ENCODE measurements around the gene U2AF1.
"Not testable (repeated sequence)": the region's sequence is repeated elsewhere in the genome, so short reads cannot be mapped to it uniquely, and the experiment has no call there.

Gene U2AF1, protein sequence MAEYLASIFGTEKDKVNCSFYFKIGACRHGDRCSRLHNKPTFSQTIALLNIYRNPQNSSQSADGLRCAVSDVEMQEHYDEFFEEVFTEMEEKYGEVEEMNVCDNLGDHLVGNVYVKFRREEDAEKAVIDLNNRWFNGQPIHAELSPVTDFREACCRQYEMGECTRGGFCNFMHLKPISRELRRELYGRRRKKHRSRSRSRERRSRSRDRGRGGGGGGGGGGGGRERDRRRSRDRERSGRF

DNA sequence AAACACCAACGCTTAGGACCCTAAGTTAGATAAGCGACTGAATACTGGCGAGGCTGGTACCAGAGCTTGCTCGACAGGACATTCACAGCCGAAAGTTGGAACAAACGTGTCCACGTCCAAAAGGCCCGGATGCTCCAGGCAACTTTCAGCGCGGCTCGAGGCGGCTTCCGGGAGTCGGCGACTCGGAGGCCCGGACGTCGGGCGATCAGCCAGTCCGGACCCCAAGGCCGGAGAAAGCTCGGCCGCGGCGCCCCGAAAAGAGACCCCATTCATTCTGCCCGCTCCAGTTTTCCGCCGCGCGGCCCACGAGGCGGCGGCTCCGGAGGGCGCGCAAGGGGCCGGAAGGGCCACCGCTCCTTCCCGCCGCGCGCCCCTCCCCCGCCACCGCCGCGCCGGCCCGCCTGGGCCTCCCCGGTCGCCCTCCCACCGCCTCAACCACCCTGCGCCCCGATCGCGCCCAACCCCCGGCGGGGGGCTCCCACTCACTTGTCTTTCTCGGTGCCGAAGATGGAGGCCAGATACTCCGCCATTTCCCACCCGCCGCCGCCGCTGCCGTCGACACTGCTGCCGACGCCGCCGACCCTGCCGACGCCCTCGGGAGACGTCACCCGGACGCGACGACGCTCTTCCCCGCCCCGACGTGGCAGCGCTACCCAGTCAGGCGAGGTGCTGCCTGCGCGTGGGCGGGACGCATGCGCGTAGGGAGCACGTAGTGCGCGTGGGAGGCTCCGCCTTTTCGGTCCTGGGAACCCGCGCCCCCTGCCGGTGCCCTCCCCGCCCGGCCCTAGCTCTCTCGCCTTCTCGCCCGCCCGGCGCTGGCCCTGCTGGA lies at the start of gene U2AF1:
Gene U2AF1 (minus strand): TSS at position 606 of the 829 bp plus-strand sequence. CDS start 76 bp downstream, at position 530.
- peak in 1 of 2 donors; percentile 26 for DNase-seq

DNA sequence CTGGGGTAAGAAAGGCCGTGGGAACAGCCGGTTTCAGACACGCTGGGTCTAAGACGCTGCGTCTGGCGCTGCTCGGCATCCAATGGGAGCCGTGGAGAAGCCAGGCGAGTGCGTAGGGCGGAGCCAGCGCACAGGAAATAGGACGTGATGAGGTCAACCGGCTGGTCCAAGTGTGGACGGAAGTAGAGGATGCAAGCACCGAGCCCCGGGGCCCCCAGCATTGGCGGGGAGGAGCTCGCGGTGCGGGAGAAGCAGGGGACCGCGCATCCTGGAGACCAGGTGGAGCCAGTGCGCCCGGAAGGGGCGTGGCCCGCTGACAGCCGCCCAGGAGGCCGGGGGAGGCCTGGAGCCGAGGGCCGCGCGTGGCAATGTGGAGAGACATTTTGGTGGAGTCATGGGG lies 46.2 kb upstream of the U2AF1 start:
- DNase-seq, result not testable (repeated sequence)

DNA sequence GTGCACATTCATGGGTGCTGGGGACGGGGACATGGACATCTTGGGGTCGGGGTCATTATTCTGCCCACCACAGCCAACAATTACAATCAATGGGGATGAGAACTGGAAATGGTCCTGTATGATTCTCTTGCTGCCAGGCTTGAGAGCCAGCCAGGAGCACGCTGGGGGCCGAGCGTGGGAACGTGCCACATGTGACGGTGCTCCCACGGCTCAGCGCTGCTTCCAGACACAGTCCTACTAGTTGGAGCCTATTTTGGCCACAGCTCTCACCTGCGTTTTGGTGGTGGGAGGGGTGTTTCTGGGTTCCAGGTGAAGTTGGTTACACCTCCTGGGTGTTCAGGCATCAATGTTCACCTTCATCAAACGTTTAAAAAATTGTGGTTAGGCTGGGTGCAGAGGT lies 42.0 kb upstream of the U2AF1 start:
- DNase-seq, result not testable (repeated sequence)

DNA sequence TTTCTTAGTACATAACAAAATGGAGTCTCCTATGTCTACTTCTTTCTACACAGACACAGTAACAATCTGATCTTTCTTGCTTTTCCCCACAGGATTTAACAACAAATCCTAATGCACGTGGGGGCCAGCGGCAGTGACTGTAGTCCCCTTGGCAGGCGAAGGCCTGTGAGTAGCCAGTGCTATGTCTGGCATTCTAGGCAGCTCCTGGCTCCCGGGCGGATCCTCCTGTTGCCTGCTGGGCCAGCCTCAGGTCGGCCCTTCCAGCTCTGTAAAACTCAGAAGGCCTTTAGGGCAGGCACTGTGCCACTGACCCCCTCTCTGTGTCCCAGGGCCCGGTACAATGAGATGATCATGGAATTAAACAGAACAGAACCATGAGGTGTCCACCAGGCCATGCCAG lies 40.6 kb upstream of the U2AF1 start:
- DNase-seq, result not testable (repeated sequence)

DNA sequence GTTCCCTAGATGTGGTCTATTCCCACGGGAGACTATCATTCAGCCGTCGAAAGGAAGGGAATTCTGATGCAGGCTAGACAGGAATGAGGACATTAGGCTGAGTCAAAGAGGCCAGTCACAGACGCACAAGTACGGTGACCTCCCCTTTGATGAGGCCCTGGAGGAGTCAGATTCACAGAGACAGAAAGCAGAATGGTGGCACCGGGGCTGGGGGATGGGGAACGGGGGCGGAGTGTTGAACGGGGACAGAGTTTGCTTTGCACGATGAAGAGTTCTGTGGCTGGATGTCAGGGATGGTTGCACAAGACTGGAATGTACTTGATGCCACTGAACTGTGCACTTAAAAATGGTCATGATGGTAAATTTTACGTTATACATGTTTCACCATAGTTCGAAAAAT lies 39.3 kb upstream of the U2AF1 start:
- not testable (repeated sequence) for DNase-seq

DNA sequence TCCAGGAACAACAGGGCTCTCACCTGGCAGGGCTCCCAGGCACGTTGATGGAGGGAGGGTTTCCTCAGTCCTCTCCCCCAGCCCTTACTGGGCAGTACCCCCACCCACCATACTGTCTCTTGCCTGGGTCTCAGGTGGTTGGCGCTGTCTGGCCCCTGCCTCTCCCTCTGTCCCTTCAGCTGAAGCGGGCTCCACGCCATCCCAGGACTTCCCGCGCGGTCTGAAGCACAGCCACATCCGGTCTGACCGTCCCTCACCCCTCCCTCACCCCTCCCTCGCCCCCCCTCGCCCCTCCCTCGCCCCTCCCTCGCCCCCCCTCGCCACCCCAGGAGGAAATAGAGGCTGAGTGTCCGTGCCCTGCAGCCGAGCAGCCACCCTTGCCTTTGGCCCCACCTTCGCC lies 34.0 kb upstream of the U2AF1 start:
- not testable (repeated sequence) for DNase-seq

DNA sequence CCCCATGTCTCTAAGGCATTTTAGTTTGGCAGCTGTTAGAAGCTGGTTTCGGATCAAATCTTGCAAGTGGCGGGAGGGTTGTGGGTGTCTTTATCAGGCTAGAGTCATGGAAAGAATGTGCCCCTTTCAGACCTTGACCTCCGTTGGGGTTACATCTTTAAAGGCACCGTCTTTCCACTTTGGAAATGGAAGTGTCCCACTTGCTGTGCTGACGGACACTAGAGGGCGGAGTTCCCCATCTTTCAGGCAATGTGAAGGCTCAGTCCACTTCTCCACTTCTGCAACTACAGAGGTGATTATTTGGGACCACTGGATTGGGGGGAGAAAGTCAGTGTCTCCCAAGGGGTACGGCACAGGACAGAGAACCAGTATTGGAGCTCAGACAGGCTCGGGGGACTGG lies 31.6 kb upstream of the U2AF1 start:
- not testable (repeated sequence) for DNase-seq

DNA sequence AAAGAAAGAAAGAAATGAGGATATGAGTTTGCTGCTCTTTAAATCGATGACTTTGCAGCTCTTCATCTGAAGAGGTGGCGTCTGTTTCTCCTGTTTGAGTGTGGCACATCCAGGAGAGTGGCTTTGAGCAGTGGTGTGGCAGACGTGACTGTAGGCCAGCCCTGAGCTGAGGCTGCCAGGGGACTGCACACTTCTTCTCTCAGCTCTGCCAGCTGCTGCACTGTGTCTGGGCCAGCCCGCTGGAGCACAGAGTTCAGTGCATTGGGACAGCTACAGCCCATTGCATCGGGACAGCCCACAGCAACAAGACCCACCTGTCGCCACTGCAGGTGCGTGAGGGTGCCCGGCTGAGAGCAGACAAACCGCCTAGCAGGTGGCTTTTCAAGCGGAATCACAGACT lies 27.1 kb upstream of the U2AF1 start:
- DNase-seq, result not testable (repeated sequence)

DNA sequence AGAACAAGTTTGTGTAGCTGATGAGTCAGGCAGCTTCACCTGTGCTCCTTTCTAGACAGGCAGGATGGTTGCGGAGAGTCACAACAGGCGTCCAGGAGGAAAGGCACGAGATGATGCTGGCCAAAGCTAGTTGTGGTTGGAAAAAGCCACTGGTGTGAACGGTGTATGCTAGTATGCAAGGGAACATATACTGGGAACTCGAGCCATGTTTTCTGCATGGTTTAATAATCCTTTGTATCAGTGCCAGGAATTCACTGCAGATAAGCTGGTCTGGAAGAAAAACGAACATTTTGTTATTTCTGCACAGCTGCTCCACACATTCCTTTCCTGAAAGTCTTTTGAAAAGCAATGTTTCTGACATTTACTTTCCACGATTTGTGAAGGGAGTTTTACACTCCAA lies 22.7 kb upstream of the U2AF1 start:
- DNase-seq, result not testable (repeated sequence)

DNA sequence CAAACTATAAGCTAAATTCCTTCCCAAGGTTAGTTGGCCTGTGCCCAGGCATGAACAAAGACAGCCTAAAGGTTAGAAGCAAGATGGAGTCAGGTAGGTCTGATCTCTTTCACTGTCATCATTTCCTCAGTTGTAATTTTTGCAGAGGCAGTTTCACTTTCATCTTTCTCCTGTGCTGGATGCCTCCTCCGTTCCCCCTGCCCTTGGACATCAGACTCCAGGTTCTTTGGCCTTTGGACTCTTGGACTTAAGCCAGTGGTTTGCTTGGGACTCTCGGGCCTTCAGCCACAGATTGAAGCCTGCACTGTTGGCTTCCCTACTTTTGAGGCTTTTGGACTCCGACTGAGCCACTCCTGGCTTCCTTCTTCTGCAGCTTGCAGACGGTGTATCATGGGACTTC lies 8.6 kb upstream of the U2AF1 start:
- not testable (repeated sequence) for DNase-seq

DNA sequence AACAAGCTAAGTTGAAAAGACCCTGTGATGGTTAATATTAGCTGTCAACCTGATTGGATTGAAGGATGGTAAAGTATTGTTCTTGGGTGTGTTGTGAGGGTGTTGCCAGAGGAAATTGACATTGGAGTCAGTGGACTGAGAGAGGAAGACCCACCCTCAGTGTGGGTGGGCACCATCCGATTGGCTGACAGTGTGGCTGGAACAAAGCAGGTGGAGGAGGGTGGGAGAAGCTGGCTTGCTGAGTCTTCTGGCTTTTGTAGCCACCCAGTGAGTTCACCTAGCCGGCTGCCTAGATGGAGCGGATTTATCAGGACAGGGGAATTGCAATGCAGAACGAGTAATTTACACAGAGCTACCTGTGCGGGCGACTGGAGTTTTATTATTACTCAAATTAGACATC lies 7.1 kb upstream of the U2AF1 start:
- not testable (repeated sequence) for DNase-seq

DNA sequence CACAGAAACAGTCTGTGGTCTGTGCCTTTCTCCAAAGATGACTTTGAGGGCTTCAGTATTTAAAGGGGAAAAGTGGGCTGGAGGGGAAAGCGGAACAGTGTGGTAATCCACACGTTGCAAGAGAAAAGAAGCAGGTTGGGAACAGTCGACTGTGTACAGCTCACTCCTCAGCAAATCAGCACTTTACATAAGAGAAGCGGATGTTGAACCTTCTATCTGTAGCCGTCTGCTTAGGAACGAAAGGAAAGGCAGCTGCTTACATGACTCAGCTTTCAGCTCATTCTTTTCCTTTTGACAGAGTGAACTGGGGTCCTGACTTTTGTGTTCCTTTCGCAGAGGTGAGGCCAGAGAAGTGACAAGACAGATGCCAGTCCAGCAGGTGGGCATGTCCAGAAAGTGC lies 1.6 kb upstream of the U2AF1 start:
- not testable (repeated sequence) for DNase-seq

DNA sequence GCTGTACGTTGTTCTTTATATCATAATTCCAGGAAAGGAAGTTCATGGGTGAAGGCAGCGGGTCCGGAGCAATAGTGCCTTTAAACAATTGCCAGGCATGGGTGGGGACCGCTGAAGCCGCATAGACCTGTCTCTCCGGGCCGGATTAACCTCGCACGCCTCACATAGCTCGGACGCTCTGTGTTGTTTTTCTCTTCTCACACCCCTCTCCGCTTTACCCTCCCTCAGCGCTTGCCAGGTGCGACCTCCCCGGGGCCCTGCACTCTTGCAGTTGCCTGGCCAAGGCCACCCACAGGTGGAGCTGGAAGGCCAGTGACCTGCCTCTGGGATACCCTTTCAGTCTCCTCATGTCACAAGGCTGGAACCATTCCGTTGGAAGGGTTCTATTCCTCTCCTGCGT lies 807 bp upstream of the U2AF1 start:
- DNase-seq, result not testable (repeated sequence)

DNA sequence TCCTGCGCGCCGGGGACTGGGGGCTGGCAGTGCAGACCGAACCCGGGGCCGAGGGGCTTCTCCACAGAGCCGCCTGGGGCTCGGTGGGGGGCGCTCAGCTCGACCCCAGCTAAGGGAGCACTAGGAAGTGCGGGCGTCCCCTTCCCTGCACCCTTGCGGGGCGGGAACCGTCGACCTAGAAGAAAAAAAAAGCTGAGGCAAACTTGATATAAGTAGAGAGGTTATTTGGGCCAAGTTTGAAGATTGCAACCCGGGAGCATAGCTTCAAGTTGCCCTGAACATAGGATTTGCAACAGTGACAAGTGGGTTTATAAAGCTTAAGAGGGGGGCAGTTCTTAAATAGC lies 396 bp upstream of the U2AF1 start:
- not testable (repeated sequence) for DNase-seq

DNA sequence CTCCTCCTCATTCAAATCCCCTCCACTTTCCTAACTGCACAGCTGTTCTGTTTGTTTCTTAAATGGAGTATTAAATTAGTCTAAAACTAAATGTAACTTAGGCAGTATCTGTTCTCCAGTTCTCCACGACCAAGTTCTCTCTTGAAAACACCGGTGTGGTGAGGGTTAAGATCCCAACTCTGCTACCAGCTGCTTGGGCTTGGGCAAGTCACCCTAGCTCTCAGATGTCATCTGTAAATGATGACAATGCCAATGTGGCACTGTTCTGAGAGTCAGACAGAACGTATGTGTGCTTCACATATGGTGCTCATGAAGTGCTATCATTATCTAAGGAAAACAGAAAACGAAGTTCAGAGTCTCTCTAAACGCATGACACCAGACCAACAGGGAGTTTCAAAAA lies 2.7 kb downstream of the U2AF1 start:
- not testable (repeated sequence) for DNase-seq

DNA sequence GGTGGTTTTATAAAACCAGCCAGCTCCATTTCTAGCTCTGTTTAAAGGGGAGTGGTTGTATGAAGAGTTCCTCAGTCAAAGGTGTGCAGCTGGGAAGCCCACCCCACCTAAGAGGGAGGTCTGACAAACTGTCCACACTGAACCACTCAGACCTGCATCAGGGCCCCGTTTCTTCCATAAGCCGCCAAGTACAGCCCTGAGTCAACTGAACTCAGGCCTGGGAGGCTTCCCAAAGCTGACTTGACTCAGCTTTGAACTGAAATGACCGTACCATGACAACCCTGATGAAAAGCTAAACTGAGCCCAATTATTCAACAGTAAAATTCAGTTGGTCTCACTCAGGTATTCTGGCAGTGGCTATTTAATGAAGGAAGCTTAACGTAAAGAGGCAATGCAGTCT lies 5.1 kb downstream of the U2AF1 start:
- not testable (repeated sequence) for DNase-seq

DNA sequence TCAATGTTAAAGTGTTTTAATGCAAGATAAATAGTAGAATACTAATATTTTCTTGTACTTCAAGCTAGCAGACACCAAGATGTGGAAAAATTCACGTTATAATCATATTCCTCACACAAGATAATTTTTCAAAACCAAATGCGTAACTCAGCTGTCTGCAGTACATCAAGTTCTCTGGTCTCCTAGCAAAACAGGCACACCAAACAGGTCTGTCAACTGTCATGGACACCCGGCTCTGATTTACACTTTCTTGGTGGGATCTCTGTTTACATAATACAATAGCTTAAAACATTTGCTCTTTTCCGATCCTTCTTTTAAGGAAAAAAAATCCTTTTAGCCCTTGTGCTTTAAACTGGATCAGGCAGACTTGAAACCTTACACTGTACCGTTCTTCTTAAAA lies 5.7 kb downstream of the U2AF1 start:
- not testable (repeated sequence) for DNase-seq

DNA sequence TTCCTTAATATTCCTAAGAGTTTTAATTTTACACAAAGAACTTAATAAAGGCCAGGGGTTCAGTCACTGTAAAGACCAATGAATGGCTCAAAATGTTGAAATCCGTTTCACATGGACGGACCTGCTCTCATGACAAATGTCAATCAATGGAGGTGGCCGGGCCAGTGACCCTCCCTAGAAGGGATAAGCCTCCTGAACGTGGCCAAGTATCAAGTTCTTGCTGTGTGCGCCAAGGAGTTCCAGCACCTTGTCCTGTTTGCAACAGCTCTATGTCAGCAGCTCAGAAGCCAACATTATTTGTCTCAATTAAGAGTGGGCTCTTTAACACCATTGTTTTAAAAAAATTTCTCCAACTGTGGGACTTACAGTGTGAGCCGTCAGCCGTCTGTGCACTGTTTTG lies 6.4 kb downstream of the U2AF1 start:
- not testable (repeated sequence) for DNase-seq

DNA sequence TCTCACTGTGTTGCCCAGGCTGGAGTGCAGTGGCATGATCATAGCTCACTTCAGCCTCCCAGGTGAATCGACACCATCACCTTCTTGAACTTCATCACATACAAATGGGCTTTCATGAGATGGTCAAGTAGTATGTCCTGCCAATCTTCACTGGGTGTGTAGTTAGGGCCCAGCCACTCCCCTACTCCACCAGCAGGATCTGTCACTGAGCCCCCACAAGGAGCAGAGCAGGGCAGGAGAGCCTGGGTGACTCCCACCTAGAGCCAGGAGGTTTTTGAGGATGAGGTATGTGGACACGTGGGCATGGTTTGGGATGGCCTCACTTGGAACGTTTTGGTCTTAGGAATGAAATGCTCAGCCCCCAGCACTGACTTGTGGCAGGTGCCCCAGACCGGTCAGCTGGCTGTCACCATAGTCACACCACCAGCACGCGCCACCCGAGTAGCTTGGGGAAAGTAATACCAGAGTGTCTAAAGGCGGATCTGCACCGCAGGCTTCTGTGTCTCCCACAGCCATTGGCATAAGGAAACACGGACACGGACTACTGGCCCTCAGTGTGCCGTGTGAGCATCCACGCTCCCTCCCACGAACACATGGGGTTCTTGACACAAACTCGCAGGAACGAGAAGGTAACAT lies 15.3 kb downstream of the U2AF1 start:
- DNase-seq, result not testable (repeated sequence)

DNA sequence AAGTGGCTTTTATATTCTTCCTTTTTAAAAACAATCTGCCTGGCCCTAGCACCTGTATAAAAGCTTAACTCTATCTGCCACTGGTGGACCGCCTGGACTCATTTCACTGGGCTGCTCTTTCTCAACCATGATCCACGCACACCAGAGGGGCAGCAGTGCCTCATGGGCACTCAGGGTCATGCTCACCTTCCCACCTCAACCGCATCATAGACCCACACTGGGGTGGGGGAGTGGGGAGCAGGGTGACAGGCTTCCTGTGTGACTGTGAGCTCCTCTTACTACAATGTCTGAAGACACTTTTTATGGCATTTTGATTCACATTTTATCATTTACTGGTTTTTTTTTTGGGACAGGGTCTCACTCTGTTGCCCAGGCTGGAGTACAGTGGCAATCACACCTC lies 16.4 kb downstream of the U2AF1 start:
- not testable (repeated sequence) for DNase-seq

DNA sequence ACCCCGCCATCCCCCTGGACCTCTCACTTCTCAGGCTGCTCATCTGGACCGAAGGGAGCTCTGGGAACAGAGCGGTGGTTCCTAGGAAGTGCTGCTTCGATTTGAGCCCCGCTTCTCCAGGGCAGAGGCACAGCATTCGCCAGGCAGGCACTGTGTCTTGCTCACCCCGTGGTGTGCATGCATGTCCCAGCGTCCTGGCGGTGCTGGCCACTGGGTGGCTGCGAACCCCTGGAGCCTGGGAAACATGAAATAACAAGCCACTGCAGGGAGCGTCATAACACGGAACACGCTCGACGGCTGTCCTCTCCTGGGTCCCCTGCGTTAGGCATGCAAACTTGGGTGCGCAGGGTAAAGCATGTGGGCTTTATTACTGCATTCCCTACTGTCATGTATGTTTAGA lies 17.9 kb downstream of the U2AF1 start:
- not testable (repeated sequence) for DNase-seq

DNA sequence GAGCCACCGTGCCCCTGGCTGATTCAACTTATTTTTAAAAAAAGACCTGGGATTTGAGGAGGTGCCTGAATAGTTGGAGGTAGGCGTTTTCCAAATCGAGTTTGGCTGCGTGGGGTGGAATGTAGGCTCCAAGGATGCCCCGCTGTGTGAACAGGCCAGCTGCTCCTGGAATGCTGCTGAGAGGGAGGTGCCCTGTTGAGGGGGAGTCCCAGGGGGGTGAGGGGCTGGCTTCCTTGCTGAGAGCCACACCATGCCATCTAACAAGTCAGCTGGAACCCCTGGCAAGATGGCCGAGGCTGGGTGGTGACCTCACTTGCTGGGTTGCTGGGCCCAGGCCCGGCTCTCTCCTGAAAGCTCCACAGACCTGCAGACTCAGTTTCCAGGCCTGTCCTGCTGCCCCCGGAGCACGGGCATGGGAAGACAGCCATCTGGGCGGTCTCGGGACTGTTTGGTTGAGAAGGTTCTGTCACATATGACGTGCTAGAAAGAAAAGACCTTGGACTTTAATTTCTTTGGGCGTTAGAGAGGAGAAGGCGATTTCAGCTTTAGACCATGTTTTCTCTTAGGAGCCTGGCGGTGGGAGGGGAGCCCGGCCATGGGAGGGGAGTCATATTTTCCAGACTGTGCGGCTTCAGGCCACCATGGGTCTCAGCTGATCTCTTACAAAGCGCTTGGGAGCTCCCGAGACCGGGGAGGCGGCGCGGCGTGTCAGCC lies 24.6 kb downstream of the U2AF1 start:
- DNase-seq, result not testable (repeated sequence)

DNA sequence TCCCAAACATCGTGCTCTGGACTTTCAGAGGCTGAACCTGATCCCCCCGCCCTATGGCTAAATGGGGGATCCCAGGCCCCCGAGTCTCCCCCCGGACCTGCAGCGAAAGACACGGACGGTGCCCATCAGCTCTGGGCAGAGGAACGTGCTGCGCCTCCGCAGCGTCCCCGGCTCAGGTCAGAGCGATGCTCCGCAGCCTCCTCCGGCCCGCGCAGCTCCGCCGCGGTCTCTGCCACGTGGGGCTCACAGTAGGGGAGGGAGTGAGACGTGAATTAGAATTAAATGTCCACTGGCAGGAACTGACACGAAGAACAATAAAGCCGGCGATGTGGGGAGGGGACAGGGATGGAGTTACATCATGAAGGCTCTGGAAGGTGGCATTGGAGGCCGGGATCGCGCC lies 30.7 kb downstream of the U2AF1 start:
- not testable (repeated sequence) for DNase-seq

All from stimulated activated CD4-positive, alpha-beta T cell treated with anti-CD3 and anti-CD28 coated beads, Interleukin-2, amount 100 ng/mL, for 48 hours (primary cell).